ENCODE data around the gene HTR4.
"Not testable (repeated sequence)": the region's sequence is repeated elsewhere in the genome, so short reads cannot be mapped to it uniquely, and the experiment has no call there.

Gene HTR4

DNA sequence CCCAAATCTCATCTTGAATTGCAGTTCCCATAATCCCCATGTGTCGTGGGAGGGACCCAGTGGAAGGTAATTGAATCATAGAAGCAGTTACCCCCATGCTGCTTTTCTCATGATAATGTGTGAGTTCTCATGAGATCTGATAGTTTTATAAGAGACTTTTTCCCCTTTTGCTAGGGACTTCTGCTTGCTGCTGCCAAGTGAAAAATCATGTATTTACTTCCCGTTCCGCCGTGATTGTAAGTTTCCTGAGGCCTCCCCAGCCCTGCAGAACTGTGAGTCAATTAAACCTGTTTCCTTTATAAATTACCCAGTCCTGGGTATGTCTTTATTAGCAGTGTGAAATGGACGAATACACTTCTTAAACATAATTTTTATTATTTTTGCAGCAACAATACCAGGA is 185.6 kb downstream of the HTR4 start:
- DNase-seq: not testable (repeated sequence)

DNA sequence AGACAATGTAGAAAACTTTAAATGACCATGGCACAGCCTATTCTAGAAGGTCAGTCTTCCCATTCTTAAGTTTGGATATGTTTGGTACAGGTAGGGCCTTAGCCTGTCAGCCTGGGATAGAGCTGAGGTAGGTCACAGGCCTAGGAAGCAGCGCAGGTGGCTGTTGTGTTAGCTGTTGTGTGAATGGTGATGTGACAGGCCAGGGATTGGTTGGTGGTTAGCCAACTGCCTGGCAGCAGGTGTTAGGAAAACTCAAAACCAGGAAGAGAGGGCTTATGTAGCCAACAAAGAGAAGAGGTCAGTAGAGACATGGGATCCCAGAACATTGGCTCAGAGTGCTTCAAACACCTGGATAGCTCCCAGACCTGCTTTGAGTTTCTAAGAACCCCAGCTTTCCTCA is 186.4 kb downstream of the HTR4 start:
- no peak for DNase-seq

DNA sequence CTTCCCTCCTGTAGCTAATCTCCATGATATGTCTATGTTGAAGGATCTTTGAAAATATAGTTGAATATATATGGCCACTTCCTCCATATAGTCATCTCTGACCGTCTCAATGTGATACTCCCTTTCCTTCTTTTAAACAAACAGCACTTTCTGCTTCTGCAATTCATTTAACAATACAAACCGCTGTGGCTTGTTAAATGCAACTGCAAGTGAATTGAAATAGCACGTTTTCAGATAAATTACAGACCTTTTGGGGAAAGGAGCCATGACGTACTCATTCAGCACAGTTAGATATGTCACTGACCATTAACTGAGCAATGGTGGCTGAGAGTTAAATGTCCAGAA is 188.1 kb downstream of the HTR4 start:
- DNase-seq: peak in 1 of 2 donors; percentile 48

DNA sequence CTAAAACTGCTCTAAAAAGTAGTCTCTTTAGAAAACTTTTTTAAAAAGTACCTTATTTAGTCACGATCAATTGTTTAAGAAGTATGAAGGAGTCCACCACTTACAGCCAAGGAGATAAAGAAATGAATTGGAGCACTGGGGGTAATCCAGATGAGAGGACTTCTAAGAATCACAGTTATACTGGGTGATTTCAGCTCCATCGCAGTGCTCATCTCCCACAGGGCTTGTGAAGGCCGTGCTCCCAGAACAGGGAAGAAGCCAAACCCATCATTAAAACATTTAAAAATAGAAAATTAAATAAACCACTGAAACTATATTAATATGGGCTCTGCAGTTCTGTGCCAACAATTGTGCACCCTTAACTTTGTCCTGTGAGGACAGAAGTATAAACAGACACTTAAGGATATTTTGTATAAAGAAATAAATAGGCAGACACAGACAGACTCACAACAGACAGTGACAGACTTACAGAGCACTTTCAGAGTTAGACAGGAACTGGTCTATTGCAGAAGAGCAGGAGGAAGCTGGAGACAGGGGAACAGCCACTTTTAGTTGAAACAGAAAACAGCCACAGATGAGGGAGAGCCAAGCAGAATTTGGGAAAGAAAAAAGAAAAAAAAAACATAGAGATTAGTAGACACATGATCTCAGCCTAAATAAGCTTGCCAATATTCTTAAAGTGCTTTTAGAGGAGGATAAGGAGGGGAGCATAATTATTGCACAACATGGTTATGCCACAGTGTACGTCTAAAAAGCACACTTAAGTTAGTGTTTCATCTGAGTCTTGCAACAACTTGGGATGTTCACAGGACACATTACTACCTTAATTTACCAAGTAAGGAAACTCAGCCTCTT is 188.7 kb downstream of the HTR4 start:
- DNase-seq: peak; percentile 57 to 62

DNA sequence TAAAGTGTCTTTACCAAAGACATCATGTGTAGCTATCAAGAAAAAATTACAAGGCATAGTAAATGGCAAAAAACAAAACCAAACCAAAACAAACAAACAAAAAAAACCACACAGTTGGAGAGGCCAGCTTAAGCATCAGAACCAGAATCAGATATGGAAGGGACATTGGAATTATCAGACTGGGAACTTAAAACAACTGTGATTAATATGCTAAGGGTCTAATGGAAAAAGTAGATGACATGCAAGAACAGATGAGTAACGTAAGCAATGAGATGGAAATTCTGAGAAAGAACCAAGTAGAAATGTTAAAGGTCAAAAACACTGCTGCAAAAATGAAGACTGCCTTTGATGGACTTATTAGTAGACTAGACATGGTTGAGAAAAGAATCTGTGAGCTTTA is 194.7 kb downstream of the HTR4 start:
- DNase-seq: no peak

DNA sequence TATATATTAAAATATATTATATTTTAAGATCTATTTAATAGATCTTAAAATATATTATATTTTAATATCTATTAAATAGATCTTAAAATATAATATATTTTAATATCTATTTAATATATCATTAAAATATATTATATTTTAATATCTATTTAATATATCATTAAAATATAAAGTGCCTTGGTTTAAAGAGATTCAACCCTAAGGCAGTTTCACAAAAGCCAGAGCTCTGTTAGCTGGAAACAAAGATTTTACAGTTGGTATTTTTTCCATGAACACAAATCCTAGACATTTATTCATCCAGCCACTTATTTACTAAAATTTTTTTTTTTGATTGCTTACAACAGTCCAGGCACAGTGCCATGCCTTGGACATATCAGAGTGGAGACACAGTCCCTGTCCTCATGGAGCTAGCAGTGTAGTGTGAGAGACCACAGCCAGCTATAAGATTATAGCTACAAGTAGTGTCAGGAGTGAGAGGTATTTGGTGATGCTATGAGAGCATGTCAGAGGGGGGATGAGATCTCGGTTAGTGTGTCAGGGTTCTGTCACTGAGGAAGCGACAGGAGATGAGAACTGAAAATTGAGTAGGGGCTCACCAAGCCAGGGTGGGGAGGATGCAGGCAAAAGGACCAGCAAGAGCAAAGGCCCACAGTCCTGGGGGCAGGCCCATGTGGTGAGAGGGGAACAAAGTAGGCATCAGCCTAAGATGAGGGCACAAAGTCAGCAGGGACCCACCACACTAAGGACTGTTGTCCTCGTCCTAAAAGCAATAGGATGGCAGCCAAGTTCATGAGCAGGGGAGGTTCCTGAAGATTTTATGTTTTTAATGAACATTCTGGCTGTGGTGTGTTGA is 196.1 kb downstream of the HTR4 start:
- DNase-seq: no peak

DNA sequence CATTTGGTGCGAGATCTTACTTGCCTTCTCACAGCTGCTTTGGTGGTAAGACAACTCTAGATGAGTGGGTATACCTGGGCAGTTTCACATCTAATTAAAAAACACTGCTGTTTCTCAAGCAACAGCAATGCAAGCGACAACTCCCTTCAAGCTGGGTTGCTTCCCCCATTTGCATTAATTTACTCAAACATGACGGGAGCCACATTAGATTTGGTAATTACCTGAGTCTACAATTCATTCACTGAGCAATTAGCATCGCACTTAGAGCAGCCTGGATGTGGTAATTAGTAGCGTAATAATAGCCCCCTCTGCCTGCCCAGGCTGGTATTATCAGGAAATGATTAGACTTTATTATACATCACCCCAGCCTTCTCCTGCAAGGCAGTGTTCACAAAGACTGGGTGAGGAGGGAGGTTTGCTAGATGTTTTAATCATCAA is 197.1 kb downstream of the HTR4 start:
- peak in 1 of 2 donors; percentile 29 for DNase-seq

DNA sequence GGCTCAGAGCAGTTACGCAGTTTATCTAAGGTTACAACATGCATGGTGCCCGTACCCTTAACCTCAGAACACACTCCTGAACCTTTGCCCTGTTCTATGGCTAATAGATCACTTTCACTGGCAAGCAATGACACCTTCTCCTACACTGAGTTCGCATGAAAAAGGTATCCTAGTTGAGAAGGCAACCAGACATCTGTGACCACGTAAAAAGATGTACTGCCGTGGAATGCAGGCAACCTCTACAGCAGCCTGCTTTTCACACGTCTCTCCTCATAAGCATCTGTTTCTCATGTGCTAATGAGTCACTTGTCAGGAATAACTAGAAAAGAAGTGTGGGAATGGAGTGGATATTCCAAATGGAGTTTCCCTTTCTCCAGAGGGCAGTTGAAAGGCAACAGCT is 199.1 kb downstream of the HTR4 start:
- DNase-seq: no peak

DNA sequence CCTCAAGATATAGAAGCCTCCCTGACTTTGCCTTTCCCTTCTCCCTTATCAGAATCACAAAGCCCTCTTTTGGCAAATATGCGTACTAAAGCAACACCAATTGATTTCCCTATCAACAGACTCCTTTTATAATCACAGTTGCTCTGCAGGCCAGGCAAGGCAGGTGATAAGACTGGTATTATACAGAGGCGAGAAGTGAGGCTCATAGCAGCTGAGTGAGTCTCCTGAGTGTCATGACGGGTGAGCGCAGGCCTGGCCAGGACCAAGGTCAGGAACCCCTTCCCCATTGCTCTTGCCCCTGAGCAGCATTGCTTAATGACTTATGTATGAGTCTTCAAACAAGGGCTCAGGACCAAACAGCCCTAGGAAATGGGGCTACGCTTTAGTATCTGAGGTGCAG is 199.8 kb downstream of the HTR4 start:
- no peak for DNase-seq

DNA sequence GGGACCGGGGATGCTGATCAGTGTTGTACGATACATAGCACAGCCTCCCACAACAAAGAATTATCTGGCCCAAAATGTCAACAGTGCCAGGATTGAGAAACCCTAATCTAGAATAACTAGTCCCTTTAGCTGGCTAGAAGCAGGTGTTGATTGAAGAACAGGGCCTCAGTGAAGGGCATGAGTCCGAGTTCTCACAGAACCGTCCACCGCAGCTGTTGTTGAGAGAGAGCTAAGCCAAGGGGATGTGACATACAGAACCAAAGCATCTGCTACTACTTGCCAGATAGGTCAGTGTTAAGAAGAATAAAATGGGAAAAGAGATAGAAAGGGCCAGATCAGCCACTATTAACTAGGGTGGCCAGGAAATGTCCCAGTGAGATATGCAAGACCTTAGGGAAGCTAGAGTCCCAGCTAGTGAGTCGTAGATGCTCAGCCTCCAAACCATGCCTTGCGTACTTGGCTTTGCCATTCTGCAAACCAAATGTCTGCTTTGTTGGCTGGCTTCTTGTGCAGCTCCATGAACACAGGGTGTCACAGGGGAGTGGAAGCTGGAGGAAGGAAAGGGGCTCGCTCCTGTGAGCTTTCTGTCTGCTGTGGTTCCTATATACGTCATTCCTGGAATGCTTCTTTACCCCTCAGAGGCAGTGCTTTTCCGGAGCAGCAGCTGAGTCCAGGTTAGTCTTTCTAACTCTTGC is 201.7 kb downstream of the HTR4 start:
- no peak for DNase-seq

DNA sequence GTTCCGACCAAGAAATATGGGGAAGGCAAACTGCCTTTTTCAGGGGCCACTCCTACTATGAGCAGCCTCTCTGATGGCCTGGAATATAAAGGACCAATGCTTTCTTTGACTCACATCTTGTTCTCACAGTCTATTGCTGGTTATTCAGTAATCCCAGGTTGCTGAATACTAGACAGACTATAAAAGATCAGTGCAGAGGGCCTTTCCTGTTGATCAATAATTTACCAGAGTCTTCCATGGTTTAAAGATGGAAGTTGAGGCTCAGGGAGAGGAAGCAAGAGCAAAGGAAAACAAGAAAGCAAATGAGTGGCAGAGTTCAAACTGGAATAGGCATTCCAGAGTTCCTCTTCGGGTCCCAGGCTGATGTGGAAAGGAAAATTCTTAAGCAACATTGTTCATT is 207.7 kb downstream of the HTR4 start:
- no peak for DNase-seq

DNA sequence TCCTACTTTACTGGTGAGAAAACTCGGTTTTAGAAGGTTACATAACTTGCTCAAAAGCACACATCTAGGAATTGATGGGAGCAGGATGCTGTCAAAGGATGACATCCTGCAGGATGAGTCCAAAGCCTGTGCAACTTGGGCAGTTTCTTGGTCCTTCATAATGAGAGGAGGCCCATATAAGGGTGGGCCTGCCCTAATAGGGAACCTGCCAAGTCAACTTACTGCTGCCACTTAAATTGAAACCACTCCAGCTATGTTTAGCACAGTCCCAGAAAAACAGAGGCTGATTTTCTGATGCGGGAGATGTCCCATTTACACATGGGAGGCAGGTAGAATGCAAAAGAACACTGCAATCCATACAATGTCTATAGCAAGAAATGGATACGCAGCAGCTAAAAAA is 208.7 kb downstream of the HTR4 start:
- no peak for DNase-seq

DNA sequence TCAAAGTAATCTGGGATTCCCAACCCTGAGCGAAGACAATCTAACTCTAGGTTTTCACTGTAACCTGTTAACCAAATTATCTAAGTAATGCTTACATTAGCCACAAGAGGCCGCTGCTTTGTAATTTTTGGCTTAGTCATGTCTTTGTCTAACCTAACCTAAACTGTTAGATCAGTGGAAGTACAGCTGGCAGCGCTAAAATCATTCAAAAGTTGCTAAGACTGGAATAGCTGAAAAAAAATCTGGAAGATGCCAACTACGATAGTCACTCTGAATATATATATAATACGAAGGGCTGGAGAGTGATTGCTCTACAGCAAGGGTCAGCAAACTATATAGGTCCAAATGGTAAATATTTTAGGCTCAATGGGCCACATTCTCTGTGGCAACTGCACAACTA is 210.3 kb downstream of the HTR4 start:
- peak; percentile 65 to 74 for DNase-seq

DNA sequence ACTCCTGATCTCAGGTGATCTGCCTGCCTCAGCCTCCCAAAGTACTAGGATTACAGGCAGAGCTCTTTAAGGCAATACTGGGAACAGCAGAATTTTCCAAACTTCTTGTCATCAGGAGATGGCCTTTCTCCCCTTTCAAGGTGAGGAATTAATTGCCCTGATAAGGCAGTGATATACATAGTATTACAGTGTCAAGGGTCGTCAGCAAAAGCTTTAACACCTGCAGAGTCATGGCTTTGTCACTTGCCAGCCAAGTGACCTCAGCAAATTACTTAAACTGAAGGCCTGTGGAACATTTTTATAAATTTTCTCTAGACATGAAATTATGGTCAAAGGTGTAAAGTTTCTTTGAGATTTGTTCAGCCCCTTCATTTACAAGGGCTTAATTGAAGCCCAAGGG is 211.1 kb downstream of the HTR4 start:
- DNase-seq: no peak

DNA sequence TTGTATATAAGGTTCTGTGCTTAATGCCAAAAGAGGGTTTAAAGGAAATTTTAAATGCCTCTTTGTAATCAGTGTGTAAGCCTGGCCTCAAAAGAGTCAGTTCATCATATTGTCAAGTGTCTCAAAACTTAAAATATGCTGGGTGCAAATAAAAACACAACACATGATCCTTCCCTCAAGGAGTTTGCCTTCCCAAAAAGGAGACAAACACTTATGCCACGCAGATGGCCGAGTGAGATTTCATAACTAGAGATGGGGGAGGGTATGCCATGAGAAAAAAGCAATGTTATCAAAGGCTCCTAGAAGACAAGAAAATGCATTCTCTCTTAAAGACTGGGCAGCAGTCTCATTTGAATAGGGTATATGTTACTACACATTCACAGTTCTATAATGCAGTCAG is 215.4 kb downstream of the HTR4 start:
- DNase-seq: no peak

DNA sequence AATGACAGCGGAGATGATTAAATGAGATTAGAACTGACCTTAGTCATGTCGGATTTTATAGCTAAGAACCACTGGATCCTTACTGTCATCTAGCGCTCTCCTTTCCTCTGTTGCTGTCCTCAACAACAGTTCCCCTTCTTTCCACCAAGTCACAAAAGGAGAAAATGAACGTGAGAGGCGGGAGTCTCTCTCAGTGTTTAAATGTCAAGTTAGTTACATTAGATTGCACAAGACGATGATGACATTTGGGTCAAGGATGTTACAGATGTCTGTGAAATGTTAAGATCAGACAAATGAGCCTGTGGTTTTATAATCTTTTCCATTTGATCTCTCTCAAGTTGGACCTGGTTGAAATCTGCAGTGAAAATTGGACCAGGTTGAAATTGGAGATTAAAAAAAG is 217.1 kb downstream of the HTR4 start:
- peak; percentile 49 to 62 for DNase-seq

DNA sequence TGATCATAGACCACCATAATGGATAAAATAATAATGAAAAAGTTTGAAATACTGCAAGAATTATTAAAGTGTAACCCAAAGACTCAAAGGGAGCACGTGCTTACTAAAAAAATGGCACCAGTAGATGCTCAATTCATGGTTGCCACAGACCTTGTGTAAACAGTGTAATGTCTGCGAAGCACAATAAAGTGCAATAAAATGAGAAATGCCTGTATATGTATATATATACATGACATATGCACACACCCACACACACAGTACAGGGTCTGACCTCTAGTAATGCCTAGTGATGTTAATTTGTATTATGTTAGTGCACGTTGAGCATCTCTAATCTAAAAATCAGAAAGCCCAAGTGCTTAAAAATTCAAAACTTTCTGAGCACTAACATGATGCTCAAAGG is 218.3 kb downstream of the HTR4 start:
- no peak for DNase-seq

DNA sequence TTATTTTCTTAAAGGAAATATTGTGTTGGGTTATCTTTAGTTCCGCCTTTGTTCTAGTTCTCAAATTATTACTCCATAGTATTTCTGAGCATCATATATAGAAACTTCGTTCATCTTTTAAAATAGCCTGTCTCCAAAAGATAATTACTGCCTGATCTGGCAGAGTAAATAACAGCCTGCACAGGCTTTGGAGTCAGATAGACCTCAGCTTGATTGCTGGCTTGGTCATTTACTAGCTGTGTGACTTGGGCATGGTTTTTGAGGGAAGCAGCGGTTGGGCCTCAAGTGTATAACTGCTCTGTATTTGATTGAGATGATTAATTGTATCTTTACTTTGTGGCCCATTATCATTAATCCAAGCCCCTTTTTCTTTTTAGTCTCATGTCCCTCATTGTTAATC is 220.5 kb downstream of the HTR4 start:
- no peak for DNase-seq
